GM18508 (cell line): ENCODE data around the gene PPA1.
"Not testable (repeated sequence)": the region's sequence is repeated elsewhere in the genome, so short reads cannot be mapped to it uniquely, and the experiment has no call there.

Source experiments
- ATAC-seq: cut with Tn5 transposase; IDR thresholded peaks from one replicate; pipeline ENCODE4 v1.9.1; 2021; ENCODE audit warnings: moderate number of reproducible peaks; ENCODE audit not compliant: insufficient read depth, unreplicated experiment

Gene PPA1

GRCh38 chr10:70222811-70223447 lies 10.3 kb downstream of the PPA1 start:
- not testable (repeated sequence) for ATAC-seq

GRCh38 chr10:70222340-70222794 lies 10.9 kb downstream of the PPA1 start:
- ATAC-seq = no peak

GRCh38 chr10:70221030-70221429 lies 12.2 kb downstream of the PPA1 start:
- no peak for ATAC-seq

GRCh38 chr10:70212879-70213278 lies 20.4 kb downstream of the PPA1 start:
- ATAC-seq = no peak

- no peak for ATAC-seq
These were observed 21.0 kb downstream of the PPA1 start for GRCh38 chr10:70212277-70212676.

- ATAC-seq = no peak
These were observed 26.5 kb downstream of the PPA1 start for GRCh38 chr10:70206762-70207161.

GRCh38 chr10:70201105-70201504 lies 32.1 kb downstream of the PPA1 start:
- ATAC-seq = no peak

- ATAC-seq = no peak
These were observed 34.3 kb downstream of the PPA1 start for GRCh38 chr10:70198696-70199466.

- no peak for ATAC-seq
These were observed 35.8 kb downstream of the PPA1 start for GRCh38 chr10:70197235-70197945.

GRCh38 chr10:70193391-70193844 lies 39.8 kb downstream of the PPA1 start:
- no peak for ATAC-seq

- no peak for ATAC-seq
These were observed 40.8 kb downstream of the PPA1 start for GRCh38 chr10:70192326-70192968.

GRCh38 chr10:70191972-70192305 lies 41.3 kb downstream of the PPA1 start:
- ATAC-seq = no peak

- ATAC-seq = no peak
These were observed 41.9 kb downstream of the PPA1 start for GRCh38 chr10:70191161-70191971.

- ATAC-seq = no peak
These were observed 42.6 kb downstream of the PPA1 start for GRCh38 chr10:70190581-70190980.

- no peak for ATAC-seq
These were observed 43.1 kb downstream of the PPA1 start for GRCh38 chr10:70190102-70190501.

GRCh38 chr10:70188768-70189167 lies 44.5 kb downstream of the PPA1 start:
- no peak for ATAC-seq

GRCh38 chr10:70186571-70186970 lies 46.7 kb downstream of the PPA1 start:
- ATAC-seq = no peak

GRCh38 chr10:70186090-70186489 lies 47.1 kb downstream of the PPA1 start:
- no peak for ATAC-seq

- no peak for ATAC-seq
These were observed 49.9 kb downstream of the PPA1 start for GRCh38 chr10:70183304-70183703.

- ATAC-seq = not testable (repeated sequence)
These were observed 54.0 kb downstream of the PPA1 start for GRCh38 chr10:70179209-70179608.
